ENCODE results near the gene ANKRD44. TPM values are rescaled to one million over a fixed set of nuclear protein-coding genes. Genes with fewer than 3 reads are reported as not detected.

The ANKRD44 gene
- total RNA-seq, 1 donor from 2014 or later = 8.1 TPM

- TF ChIP-seq, protein P1, sequence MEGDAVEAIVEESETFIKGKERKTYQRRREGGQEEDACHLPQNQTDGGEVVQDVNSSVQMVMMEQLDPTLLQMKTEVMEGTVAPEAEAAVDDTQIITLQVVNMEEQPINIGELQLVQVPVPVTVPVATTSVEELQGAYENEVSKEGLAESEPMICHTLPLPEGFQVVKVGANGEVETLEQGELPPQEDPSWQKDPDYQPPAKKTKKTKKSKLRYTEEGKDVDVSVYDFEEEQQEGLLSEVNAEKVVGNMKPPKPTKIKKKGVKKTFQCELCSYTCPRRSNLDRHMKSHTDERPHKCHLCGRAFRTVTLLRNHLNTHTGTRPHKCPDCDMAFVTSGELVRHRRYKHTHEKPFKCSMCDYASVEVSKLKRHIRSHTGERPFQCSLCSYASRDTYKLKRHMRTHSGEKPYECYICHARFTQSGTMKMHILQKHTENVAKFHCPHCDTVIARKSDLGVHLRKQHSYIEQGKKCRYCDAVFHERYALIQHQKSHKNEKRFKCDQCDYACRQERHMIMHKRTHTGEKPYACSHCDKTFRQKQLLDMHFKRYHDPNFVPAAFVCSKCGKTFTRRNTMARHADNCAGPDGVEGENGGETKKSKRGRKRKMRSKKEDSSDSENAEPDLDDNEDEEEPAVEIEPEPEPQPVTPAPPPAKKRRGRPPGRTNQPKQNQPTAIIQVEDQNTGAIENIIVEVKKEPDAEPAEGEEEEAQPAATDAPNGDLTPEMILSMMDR (IDR thresholded peaks at IDR 0.05; ENCODE audit: unreplicated experiment) = no peak
- no peak overlapping the region for H3K4me3 Mint-ChIP-seq (ENCODE audit: unreplicated experiment)
- no peak for DNase-seq (ENCODE audit: low spot score)
- H3K36me3 Mint-ChIP-seq (ENCODE audit: low read depth, unreplicated experiment) = no peaks in the 10 kb centered on the region
- H3K9me3 Mint-ChIP-seq (ENCODE audit: unreplicated experiment) = no peaks in the 10 kb centered on the region
- no peak overlapping the region for H3K27ac Mint-ChIP-seq (ENCODE audit: unreplicated experiment)
- H3K27me3 Mint-ChIP-seq (ENCODE audit: unreplicated experiment) = no peaks in the 10 kb centered on the region
- peaks cover 8% of the 10 kb centered on the region for H3K4me1 Mint-ChIP-seq (ENCODE audit: unreplicated experiment)
These were observed 207.2 kb downstream of the ANKRD44 start for GRCh38 chr2:197103363-197103762.

GRCh38 chr2:197102231-197102630 lies 208.3 kb downstream of the ANKRD44 start:
- Mint-ChIP-seq H3K9me3 (ENCODE audit: unreplicated experiment) (no peaks in the 10 kb centered on the region), H3K36me3 (ENCODE audit: low read depth, unreplicated experiment) (no peaks in the 10 kb centered on the region), H3K4me1 (ENCODE audit: unreplicated experiment) (peaks cover 1% of the 10 kb centered on the region), H3K27ac (ENCODE audit: unreplicated experiment) (no peak overlapping the region), H3K27me3 (ENCODE audit: unreplicated experiment) (no peaks in the 10 kb centered on the region), H3K4me3 (ENCODE audit: unreplicated experiment) (no peak overlapping the region)
- no peak for DNase-seq (ENCODE audit: low spot score)
- TF ChIP-seq, protein P1 (IDR thresholded peaks at IDR 0.05; ENCODE audit: unreplicated experiment) = no peak

DNA sequence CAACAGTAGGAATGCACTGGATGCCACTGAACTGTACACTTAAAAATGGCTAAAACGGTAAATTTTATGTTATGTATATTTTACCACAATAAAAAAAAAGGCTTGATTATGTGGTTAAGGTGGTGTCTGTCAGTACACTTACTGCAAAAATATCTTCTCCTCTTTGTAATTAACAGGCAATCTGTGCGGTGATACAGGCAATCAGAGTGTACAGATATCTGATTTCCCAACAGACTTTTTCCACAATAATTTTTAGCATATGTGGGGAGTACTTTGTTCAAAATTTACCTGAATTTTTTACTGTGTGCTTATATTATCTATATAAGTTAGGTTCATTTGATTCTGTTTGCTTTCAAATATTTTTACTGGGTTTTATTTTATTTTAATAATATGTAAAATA lies 209.1 kb downstream of the ANKRD44 start:
- no peak for DNase-seq (ENCODE audit: low spot score)
- Mint-ChIP-seq H3K4me1 (ENCODE audit: unreplicated experiment) (no peaks in the 10 kb centered on the region), H3K4me3 (ENCODE audit: unreplicated experiment) (no peak overlapping the region), H3K27ac (ENCODE audit: unreplicated experiment) (no peak overlapping the region), H3K9me3 (ENCODE audit: unreplicated experiment) (no peaks in the 10 kb centered on the region), H3K27me3 (ENCODE audit: unreplicated experiment) (no peaks in the 10 kb centered on the region), H3K36me3 (ENCODE audit: low read depth, unreplicated experiment) (no peaks in the 10 kb centered on the region)
- TF ChIP-seq, protein P1 (IDR thresholded peaks at IDR 0.05; ENCODE audit: unreplicated experiment) = no peak

GRCh38 chr2:197097578-197098366 lies 212.8 kb downstream of the ANKRD44 start:
- Mint-ChIP-seq H3K9me3 (ENCODE audit: unreplicated experiment) (no peaks in the 10 kb centered on the region), H3K4me3 (ENCODE audit: unreplicated experiment) (no peak overlapping the region), H3K36me3 (ENCODE audit: low read depth, unreplicated experiment) (no peaks in the 10 kb centered on the region), H3K4me1 (ENCODE audit: unreplicated experiment) (no peaks in the 10 kb centered on the region), H3K27ac (ENCODE audit: unreplicated experiment) (no peak overlapping the region), H3K27me3 (ENCODE audit: unreplicated experiment) (no peaks in the 10 kb centered on the region)
- TF ChIP-seq, protein P1 (IDR thresholded peaks at IDR 0.05; ENCODE audit: unreplicated experiment) = no peak
- no peak for DNase-seq (ENCODE audit: low spot score)

- H3K36me3 Mint-ChIP-seq (ENCODE audit: low read depth, unreplicated experiment) = no peaks in the 10 kb centered on the region
- H3K27me3 Mint-ChIP-seq (ENCODE audit: unreplicated experiment) = no peaks in the 10 kb centered on the region
- H3K9me3 Mint-ChIP-seq (ENCODE audit: unreplicated experiment) = no peaks in the 10 kb centered on the region
- no peak overlapping the region for H3K27ac Mint-ChIP-seq (ENCODE audit: unreplicated experiment)
- H3K4me3 Mint-ChIP-seq (ENCODE audit: unreplicated experiment) = no peak overlapping the region
- no peak for DNase-seq (ENCODE audit: low spot score)
- TF ChIP-seq, protein P1 (IDR thresholded peaks at IDR 0.05; ENCODE audit: unreplicated experiment) = no peak
- H3K4me1 Mint-ChIP-seq (ENCODE audit: unreplicated experiment) = no peaks in the 10 kb centered on the region
These were observed 213.9 kb downstream of the ANKRD44 start for GRCh38 chr2:197096649-197097048.
